ENCODE results near the gene XPO4. TPM values are rescaled to one million over a fixed set of nuclear protein-coding genes. Genes with fewer than 3 reads are reported as not detected.

XPO4 gene
- total and polyA plus RNA-seq, 2 of the 8 experiments (the other 6 are each of a cell fraction or from before 2014, with no cell fraction given) = 11.9 to 33.3 TPM

DNA sequence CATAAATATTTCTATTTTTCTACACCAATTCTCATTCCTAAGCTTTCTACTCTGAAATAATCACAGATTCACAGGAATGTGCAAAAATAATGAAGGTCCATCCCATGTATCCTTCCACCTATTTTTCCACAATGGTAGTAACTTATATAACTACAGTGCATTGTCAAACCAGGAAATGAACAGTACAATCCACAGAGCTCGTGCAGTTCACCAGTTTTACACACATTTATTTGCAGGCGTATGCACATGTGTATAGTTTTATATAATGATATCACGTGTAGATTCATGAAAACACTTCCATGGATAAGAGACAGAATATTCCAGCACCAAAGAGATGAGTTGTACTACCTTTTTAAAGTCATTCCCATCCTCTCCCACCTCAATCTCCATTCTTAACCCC, 141.7 kb downstream of the XPO4 start:
- DNase-seq (ENCODE audit: low read depth in 1 of 2, low spot score in 2 of 2) (no peak), FAIRE-seq (no peak)
- no peak overlapping the region for H3K23ac ChIP-seq (ENCODE audit: insufficient read length)
- no peak overlapping the region for H3K18ac ChIP-seq (ENCODE audit: extremely low read depth, low read length)
- CTCF ChIA-PET (ENCODE audit: partially characterized antibody) = interaction anchor here (1.0 kb wide), 1 partner anchor 11 kb away, joined by 3 read pairs; no protein-coding TSS in a partner anchor
- H4K91ac ChIP-seq (replicated peaks; ENCODE audit: insufficient read length, low read length) = no peak overlapping the region
- no peak overlapping the region for H2BK15ac ChIP-seq (ENCODE audit: low read length)
- no peak overlapping the region for H2AFZ ChIP-seq (ENCODE audit: low read length)
- POLR2A ChIA-PET (ENCODE audit: partially characterized antibody) = no interaction called here
- no peak overlapping the region for H4K5ac ChIP-seq (ENCODE audit: insufficient read length, low read depth, low read length)
- no peak overlapping the region for H2BK12ac ChIP-seq (ENCODE audit: low read depth, low read length)
- no peaks in the 10 kb centered on the region for H3K23me2 ChIP-seq (ENCODE audit: low read depth, low read length)
- H3K79me2 ChIP-seq (ENCODE audit: control insufficient read depth in 1 of 2, insufficient read depth in 2 of 2, low read length in 2 of 2) = no peaks in the 10 kb centered on the region
- H3K36me3 ChIP-seq (ENCODE audit: control insufficient read depth in 2 of 4, insufficient read depth in 4 of 4, low read length in 3 of 4) = no peaks in the 10 kb centered on the region
- no peak overlapping the region for H3K4me3 ChIP-seq (ENCODE audit: extremely low read depth in 1 of 4, insufficient read depth in 2 of 4, low read depth in 3 of 4, low read length in 4 of 4)
- WGBS, 2 experiments (ENCODE audit: extremely low coverage in 1 of 2, insufficient coverage in 1 of 2, insufficient read length in 1 of 2, insufficient replicate concordance in 2 of 2, low coverage in 1 of 2, low lambda C conversion rate in 2 of 2, missing lambda C conversion rate in 1 of 2) = 83% methylated on average over 3 of the region's 3 CpGs; no CpG with 5 or more reads in 1 of the 2 experiments
- H4K20me1 ChIP-seq (replicated peaks in 1 of 2; ENCODE audit: control insufficient read depth in 1 of 2, insufficient read depth in 2 of 2, low read length in 2 of 2) = no peaks in the 10 kb centered on the region
- H3K56ac ChIP-seq (replicated peaks; ENCODE audit: insufficient read length, low read depth, low read length) = no peak overlapping the region
- H3K27me3 ChIP-seq (replicated peaks in 1 of 4; ENCODE audit: control insufficient read depth in 3 of 4, extremely low read depth in 1 of 4, insufficient read depth in 3 of 4, low read length in 3 of 4) = no peaks in the 10 kb centered on the region
- H3K4ac ChIP-seq (replicated peaks; ENCODE audit: insufficient read length, low read depth, low read length) = no peak overlapping the region
- H3K4me2 ChIP-seq (ENCODE audit: insufficient read depth in 1 of 2, low read depth in 2 of 2, low read length in 2 of 2) = no peak overlapping the region
- H4K8ac ChIP-seq (ENCODE audit: extremely low read depth, insufficient read depth, low read length) = no peak overlapping the region
- no peaks in the 10 kb centered on the region; a peak in 1 of 7 replicates for H3K4me1 ChIP-seq (replicated peaks in 1 of 4; ENCODE audit: control insufficient read depth in 3 of 4, insufficient read depth in 4 of 4, low read length in 3 of 4)
- H3K14ac ChIP-seq (ENCODE audit: insufficient read length) = no peak overlapping the region
- no peak overlapping the region for H2AK5ac ChIP-seq (ENCODE audit: low read depth, low read length)
- H3K27ac ChIP-seq (ENCODE audit: low read depth, low read length) = no peak overlapping the region
- H3K9me3 ChIP-seq (ENCODE audit: insufficient read depth in 2 of 2, low read depth in 1 of 2, low read length in 1 of 2) = no peaks in the 10 kb centered on the region; a peak in 2 of 4 replicates
- H2BK20ac ChIP-seq (ENCODE audit: low read length) = no peak overlapping the region
- H3K9ac ChIP-seq (replicated peaks in 1 of 4; ENCODE audit: extremely low read depth in 1 of 4, low read depth in 3 of 4, low read length in 3 of 4) = no peak overlapping the region
- no peak overlapping the region for H2BK120ac ChIP-seq (replicated peaks; ENCODE audit: low read depth, low read length)
- H3K79me1 ChIP-seq (ENCODE audit: low read depth, low read length) = no peaks in the 10 kb centered on the region
- H2BK5ac ChIP-seq (ENCODE audit: low read depth, low read length) = no peak overlapping the region
- no peak for TF ChIP-seq ATF2 (IDR thresholded peaks at IDR 0.05; ENCODE audit: low read length)
- no peak for TF ChIP-seq CBX5 (IDR thresholded peaks at IDR 0.05; ENCODE audit: low read depth, low read length)
- no peak for TF ChIP-seq SIN3A (conservative IDR thresholded peaks at IDR 0.05 in 1 of 2, IDR thresholded peaks at IDR 0.05 in 1 of 2; ENCODE audit: low read depth in 1 of 2, low read length in 2 of 2)
- no peak for TF ChIP-seq TEAD4 (IDR thresholded peaks at IDR 0.05; ENCODE audit: low read depth, low read length)
- TF ChIP-seq HDAC6 (IDR thresholded peaks at IDR 0.05; ENCODE audit: low read depth, low read length) = no peak
- no peak for TF ChIP-seq FOSL1 (IDR thresholded peaks at IDR 0.05; ENCODE audit: insufficient read depth, low read depth, low read length)
- no peak for TF ChIP-seq TBP (IDR thresholded peaks at IDR 0.05; ENCODE audit: low read depth, low read length)
- TF ChIP-seq CHD2 (IDR thresholded peaks at IDR 0.05; ENCODE audit: low read length) = no peak
- TF ChIP-seq CREB1 (IDR thresholded peaks at IDR 0.05) = no peak
- TF ChIP-seq TAF7 (optimal IDR thresholded peaks at IDR 0.05; ENCODE audit: borderline replicate concordance, low read depth, low read length) = no peak
- TF ChIP-seq TAF1 (IDR thresholded peaks at IDR 0.05; ENCODE audit: low read depth, low read length) = no peak
- no peak for TF ChIP-seq MAFK (IDR thresholded peaks at IDR 0.05; ENCODE audit: low read depth, low read length)
- TF ChIP-seq, protein P1, sequence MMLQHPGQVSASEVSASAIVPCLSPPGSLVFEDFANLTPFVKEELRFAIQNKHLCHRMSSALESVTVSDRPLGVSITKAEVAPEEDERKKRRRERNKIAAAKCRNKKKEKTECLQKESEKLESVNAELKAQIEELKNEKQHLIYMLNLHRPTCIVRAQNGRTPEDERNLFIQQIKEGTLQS (IDR thresholded peaks at IDR 0.05; ENCODE audit: insufficient read depth, low read depth, low read length) = no peak
